ENCODE measurements around the gene CPZ. TPM values are rescaled to one million over a fixed set of nuclear protein-coding genes. Genes with fewer than 3 reads are reported as not detected.

The CPZ gene
- total RNA-seq, 1 donor from 2014 or later, result not detected

DNA sequence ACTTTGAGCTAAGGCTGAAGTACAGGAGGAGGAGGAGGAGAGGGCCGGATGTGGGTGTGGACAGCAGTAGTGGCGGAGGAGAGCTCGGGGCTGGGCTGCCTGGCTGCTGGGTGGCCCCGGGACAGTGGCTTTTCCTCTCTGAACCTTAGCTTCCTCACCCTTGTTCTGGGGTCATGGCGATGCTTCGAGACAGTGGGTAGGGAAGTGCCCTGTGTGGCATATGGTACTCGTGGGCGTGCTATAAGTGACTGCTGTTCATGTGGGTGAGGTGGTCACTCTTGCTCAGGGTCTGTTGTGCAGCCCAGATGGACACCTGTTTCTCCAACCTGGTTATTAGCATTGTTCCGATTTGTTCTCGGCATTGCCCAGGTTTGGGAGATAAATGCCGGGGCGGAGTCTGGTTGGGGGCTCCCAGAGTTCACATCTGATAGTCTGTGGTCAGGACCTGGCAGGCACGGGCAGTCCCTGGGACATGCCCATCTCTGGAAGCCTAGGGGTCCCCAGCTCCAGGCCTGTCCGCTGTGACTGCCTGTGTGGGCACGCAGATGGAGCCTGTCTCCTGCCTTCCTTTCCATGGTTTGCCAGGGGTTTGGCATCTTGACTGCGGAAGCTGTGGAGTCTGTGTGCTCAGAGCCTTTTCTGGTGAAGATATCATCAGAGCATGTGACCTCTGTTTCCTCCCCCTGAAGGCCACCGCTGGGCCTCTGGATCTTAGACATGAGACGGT lies 4.9 kb upstream of the CPZ start:
- intact Hi-C loops (cut with micrococcal nuclease), result no loop called here
- H3K9me3 Mint-ChIP-seq, result no peaks in the 10 kb centered on the region
- H3K36me3 Mint-ChIP-seq (ENCODE audit: low read depth), result no peaks in the 10 kb centered on the region
- no peak for DNase-seq (ENCODE audit: low spot score)
- H3K4me3 Mint-ChIP-seq (ENCODE audit: low read depth), result no peak overlapping the region
- no peaks in the 10 kb centered on the region for H3K4me1 Mint-ChIP-seq (ENCODE audit: low read depth)
- H3K27me3 Mint-ChIP-seq (ENCODE audit: low read depth), result peaks cover 6% of the 10 kb centered on the region
- H3K27ac Mint-ChIP-seq, result no peak overlapping the region

DNA sequence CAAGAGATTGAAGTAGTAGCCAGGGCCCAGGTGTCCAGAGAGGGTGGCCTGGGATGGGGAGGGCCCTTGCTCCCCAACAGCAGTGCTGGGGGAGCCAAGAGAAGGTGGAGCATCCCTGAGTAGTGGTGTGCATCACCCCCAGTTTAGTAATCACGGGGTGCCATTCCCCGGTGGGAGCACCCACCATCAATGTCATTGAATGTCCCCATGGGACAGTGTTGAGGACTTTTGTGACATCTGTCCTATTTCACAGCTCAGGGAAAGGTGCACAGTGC lies 4.4 kb upstream of the CPZ start:
- intact Hi-C loops (cut with micrococcal nuclease), result no loop called here
- Mint-ChIP-seq H3K27ac (no peak overlapping the region), H3K9me3 (no peaks in the 10 kb centered on the region), H3K4me3 (ENCODE audit: low read depth) (no peak overlapping the region), H3K27me3 (ENCODE audit: low read depth) (peaks cover 8% of the 10 kb centered on the region), H3K36me3 (ENCODE audit: low read depth) (no peaks in the 10 kb centered on the region), H3K4me1 (ENCODE audit: low read depth) (no peaks in the 10 kb centered on the region)
- no peak for DNase-seq (ENCODE audit: low spot score)

DNA sequence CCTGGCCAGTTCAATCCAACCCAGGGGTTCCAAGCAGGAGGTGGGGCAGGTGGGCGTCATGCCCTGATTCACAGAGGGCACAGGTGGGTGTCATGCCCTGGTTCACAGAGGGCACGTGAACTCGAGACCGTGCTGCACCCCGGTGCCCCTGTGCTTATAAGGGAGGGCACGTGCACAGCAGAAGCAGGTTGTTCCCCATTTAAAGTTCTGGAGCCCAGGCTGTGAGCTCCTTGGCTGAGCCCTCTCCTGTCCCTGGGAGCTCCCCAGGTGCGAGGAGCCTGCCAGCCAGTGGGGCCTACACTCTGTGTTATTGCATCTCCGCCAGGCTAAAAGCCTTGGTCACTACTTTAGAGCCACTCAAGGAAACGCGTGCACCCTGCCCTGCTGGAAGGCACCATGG lies 3.2 kb upstream of the CPZ start:
- H3K36me3 Mint-ChIP-seq (ENCODE audit: low read depth), result no peaks in the 10 kb centered on the region
- DNase-seq (ENCODE audit: low spot score), result no peak
- no peaks in the 10 kb centered on the region for H3K4me1 Mint-ChIP-seq (ENCODE audit: low read depth)
- no peak overlapping the region for H3K27ac Mint-ChIP-seq
- H3K4me3 Mint-ChIP-seq (ENCODE audit: low read depth), result no peak overlapping the region
- intact Hi-C loops (cut with micrococcal nuclease), result no loop called here
- H3K27me3 Mint-ChIP-seq (ENCODE audit: low read depth), result peaks cover 16% of the 10 kb centered on the region
- no peaks in the 10 kb centered on the region for H3K9me3 Mint-ChIP-seq

DNA sequence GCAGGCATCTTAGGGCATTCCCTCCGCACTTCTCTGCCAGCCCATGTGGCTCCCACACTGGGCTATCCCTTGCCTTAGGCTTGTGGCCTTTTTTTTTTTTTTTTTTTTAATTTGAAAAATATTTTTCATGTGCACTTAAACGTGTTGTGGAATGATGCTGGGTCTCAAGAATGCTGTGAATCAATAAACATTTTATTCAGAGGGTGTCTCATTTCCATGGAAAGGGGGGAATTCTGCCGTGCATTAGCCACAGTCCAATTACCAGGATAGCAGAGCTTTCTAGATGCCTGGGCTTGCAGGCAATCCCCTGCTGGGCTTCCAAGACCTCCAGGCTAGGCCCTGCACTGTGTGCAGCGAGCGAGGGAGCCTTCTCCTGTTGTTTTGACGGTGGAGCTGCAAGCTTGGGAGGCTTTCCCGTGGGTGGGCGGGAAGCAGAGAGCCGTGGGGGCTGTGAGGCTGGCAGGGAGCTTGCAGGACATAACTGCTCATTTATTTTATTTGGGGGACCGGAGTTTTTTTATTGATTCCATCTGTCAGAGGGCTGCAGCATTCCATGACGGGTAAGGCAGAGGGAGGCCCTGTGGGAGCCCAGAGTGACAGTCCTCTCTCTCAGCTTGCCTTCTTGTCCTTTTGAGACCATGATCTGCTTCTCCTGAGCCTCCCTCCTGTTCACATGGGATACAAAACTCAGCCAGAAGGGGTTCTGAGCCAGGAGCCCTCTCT lies 2.6 kb upstream of the CPZ start:
- Mint-ChIP-seq H3K36me3 (ENCODE audit: low read depth) (no peaks in the 10 kb centered on the region), H3K4me1 (ENCODE audit: low read depth) (no peaks in the 10 kb centered on the region), H3K27ac (no peak overlapping the region), H3K27me3 (ENCODE audit: low read depth) (peaks cover 17% of the 10 kb centered on the region), H3K9me3 (no peaks in the 10 kb centered on the region), H3K4me3 (ENCODE audit: low read depth) (no peak overlapping the region)
- intact Hi-C loops (cut with micrococcal nuclease), result no loop called here
- DNase-seq (ENCODE audit: low spot score), result no peak

DNA sequence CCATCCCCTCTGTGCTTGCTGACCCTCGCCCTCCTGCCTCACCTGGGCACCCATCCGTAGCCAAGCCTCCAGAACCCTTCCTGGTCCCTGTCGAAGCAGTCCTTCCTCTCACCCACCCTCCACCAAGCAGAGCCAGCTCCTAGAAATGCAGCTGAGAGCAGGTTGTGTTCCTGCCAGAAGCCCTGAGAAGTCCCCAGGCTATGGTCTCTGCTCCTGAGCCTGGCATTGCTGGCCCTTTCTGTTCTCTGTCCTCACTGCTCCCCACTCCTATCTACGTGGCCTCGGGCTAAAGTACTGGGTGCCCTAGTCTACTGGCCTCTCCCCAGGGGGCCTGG lies 2.1 kb upstream of the CPZ start:
- Mint-ChIP-seq H3K4me3 (ENCODE audit: low read depth) (no peak overlapping the region), H3K27me3 (ENCODE audit: low read depth) (peaks cover 17% of the 10 kb centered on the region), H3K4me1 (ENCODE audit: low read depth) (no peaks in the 10 kb centered on the region), H3K9me3 (no peaks in the 10 kb centered on the region), H3K27ac (no peak overlapping the region), H3K36me3 (ENCODE audit: low read depth) (no peaks in the 10 kb centered on the region)
- intact Hi-C loops (cut with micrococcal nuclease), result no loop called here
- DNase-seq (ENCODE audit: low spot score), result no peak

DNA sequence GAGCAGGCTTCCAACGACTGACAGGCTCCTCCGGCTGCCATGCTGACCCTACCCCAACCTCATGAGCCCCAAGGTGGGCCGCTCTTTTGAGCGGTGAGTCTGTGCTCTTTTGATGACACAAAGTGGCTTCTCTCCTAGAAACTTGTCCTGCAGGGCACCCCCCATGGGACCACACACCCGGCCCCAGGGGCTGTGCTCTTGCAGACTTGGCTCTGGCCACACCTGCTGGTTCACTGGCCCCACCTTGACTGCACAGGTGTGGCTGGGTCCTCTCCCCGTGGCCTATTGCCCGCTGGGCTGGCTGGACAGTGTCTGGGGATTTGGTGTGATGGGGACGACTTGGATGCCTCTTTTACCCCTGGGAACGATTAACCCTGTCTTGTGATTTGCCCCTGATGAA lies 1.5 kb upstream of the CPZ start:
- no peak for DNase-seq (ENCODE audit: low spot score)
- Mint-ChIP-seq H3K36me3 (ENCODE audit: low read depth) (no peaks in the 10 kb centered on the region), H3K27me3 (ENCODE audit: low read depth) (peaks cover 17% of the 10 kb centered on the region), H3K27ac (no peak overlapping the region), H3K4me3 (ENCODE audit: low read depth) (no peak overlapping the region), H3K9me3 (no peaks in the 10 kb centered on the region), H3K4me1 (ENCODE audit: low read depth) (no peaks in the 10 kb centered on the region)
- intact Hi-C loops (cut with micrococcal nuclease), result no loop called here

DNA sequence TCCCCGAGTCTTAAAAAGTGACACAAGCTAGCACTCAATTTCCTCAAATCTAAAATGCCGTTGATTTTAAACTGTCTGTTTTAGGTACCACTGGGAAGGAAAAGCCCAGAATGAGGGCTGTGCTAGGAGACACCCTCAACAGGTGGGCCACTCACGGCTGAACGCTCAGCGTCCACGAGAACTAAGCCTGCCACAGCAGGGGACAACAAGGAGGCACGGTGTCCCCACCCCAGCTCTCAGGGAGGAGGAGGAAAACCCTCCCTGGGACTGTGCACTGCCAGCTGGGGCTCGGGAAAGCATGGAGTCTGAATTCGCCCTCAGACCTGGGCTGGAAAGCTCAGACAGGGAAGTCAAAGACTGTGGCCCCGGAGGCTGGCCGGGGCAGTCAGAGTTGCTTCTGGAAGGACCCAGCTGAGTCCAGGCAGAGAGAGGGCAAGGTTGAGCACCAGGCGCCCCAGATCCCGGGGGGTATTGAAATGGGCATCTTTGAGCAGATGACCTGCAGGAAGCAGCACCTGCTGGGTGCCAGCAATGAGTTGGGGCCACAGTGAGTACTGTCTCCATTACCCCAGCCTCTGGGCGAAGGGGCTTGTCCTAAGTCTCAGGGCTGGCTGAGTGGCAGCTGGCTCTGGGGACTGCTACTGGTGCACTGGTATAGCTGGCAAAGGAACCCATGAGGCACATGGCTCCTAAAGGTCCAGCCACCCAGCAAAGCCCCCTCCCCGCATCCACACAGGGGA lies 769 bp upstream of the CPZ start:
- no peak for DNase-seq (ENCODE audit: low spot score)
- H3K36me3 Mint-ChIP-seq (ENCODE audit: low read depth), result no peaks in the 10 kb centered on the region
- H3K4me1 Mint-ChIP-seq (ENCODE audit: low read depth), result no peaks in the 10 kb centered on the region
- peaks cover 17% of the 10 kb centered on the region for H3K27me3 Mint-ChIP-seq (ENCODE audit: low read depth)
- H3K9me3 Mint-ChIP-seq, result no peaks in the 10 kb centered on the region
- no peak overlapping the region for H3K4me3 Mint-ChIP-seq (ENCODE audit: low read depth)
- intact Hi-C loops (cut with micrococcal nuclease), result no loop called here
- H3K27ac Mint-ChIP-seq, result no peak overlapping the region

DNA sequence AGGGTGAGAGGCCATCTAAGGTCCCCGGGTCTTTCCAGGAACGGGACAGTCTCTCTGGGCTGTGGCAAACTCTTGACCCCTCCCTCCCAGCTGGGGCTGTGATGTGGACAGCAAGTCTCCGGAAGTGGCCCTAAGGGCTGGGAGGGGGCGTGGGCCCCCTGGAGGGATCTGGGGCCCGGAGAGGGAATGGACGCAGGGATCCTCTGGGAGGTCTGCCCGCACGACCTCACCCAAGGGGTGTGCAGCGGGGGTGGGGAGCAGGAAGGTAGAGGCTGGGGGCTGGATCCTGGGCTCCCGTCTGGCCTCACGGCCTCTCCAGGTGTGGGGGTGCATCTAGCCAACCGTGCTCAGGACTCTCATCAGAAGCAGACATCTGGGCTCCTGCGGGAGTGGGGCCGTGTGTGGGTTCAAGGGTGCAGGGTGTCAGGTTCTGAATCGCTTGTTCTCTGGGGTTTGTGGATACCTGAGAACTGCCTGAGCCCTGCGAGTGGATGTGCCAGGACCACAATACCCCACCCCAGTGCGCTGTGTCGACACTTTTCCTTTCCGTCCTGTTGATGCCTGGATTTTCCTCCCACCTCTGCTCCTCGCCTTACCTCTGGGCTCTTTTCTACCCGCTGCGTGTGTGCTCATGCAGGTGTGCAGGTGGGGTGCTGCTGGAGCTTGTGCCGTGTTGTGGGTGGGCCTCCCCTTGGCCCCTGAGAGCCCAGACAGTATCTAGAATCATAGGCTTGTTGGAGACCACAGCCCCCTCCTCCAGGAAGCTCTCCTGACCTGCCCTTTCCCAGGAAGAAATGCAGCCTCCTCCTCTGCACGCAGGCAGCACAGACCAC lies 915 bp downstream of the CPZ start:
- H3K4me1 Mint-ChIP-seq (ENCODE audit: low read depth), result no peaks in the 10 kb centered on the region
- intact Hi-C loops (cut with micrococcal nuclease), result loop anchor here (1.0 kb wide), 1 partner anchor 351 kb away; no protein-coding TSS in a partner anchor
- H3K9me3 Mint-ChIP-seq, result no peaks in the 10 kb centered on the region
- H3K27ac Mint-ChIP-seq, result no peak overlapping the region
- peaks cover 17% of the 10 kb centered on the region for H3K27me3 Mint-ChIP-seq (ENCODE audit: low read depth)
- no peaks in the 10 kb centered on the region for H3K36me3 Mint-ChIP-seq (ENCODE audit: low read depth)
- no peak overlapping the region for H3K4me3 Mint-ChIP-seq (ENCODE audit: low read depth)
- no peak for DNase-seq (ENCODE audit: low spot score)

DNA sequence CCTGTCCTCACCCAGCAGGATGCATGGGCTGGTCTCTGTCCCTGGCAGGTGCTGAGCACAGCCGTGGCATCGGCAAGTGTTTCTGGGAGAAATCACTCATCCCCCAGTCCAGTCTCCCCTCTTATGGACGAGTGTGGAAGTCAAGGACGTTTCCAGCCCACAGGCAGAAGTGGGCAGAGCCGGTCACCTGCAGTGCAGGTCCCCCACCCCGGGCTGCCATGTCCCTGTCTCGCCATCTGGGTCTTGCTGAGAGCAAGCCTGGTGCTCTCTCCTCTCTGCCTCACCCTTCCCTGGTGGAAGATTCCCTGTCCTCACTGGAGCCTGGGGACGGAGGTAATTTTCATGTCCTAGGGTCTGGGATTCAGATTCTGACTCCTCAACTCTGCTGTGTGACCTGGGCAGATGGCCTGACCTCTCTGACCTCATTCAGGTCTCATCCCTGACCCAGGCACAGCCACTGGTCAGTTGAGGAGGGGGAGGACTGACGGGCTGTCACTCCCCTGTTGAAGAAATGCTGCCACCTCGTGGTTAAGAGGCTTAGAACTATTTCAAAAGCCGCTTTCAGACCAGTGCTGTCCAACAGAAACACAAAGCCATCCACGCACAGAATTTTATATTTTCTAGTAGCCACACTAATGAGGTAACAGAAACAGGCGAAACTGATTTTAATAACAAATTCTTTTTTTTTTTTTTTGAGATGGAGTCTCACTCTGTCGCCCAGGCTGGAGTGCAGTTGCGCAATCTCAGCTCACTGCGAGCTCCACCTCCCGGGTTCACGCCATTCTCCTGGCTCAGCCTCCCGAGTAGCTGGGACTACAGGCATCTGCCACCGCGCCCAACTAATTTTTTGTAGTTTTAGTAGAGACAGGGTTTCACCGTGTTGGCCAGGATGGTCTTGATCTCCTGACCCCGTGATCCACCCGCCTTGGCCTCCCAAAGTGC lies 1.8 kb downstream of the CPZ start:
- no peaks in the 10 kb centered on the region for H3K36me3 Mint-ChIP-seq (ENCODE audit: low read depth)
- H3K27me3 Mint-ChIP-seq (ENCODE audit: low read depth), result peaks cover 17% of the 10 kb centered on the region
- no peak for DNase-seq (ENCODE audit: low spot score)
- no peak overlapping the region for H3K27ac Mint-ChIP-seq
- no peaks in the 10 kb centered on the region for H3K9me3 Mint-ChIP-seq
- no peak overlapping the region for H3K4me3 Mint-ChIP-seq (ENCODE audit: low read depth)
- no peaks in the 10 kb centered on the region for H3K4me1 Mint-ChIP-seq (ENCODE audit: low read depth)
- intact Hi-C loops (cut with micrococcal nuclease), result loop anchor here (1.0 kb wide), 1 partner anchor 352 kb away; no protein-coding TSS in a partner anchor

DNA sequence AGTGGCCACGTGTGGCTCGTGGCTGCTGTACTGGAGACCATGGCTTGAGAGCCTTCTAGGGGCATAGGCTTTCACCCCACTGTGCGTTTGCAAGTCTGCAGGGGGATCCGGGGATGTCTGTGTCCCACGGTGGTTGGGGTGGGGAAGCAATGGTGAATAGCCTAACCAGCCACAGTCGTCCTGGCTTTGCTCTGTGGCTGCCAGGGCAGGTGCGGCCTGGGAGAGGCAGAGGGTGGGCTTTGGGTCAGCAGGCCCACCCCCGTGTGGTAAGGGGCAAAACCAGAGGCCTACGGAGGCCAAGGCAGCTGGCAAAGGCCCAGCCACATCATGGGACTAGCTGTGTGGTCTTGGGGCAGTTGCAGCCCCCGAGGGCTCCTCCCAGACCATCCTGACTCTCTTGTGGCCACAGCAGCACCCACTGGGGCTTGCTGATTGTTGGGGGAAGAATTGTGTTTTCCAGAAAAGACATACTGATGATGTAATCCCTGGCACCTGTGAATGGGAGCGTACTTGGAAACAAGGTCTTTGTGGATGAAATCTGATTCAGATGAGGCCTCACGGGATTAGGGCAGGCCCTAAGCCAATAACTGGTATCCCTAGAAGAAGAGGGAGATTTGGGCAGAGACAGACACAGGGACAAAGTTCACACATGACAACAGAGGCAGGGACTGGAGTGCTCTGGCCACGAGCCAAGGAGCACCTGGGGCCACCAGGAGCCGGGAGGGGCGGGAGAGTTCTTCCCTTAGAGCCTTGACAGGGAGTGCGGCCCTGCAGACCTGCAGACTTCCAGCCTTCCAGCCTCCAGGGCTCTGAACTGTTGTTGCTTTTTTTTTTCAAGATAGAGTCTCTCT lies 2.9 kb downstream of the CPZ start:
- Mint-ChIP-seq H3K4me1 (ENCODE audit: low read depth) (no peaks in the 10 kb centered on the region), H3K36me3 (ENCODE audit: low read depth) (no peaks in the 10 kb centered on the region), H3K27me3 (ENCODE audit: low read depth) (peaks cover 17% of the 10 kb centered on the region), H3K4me3 (ENCODE audit: low read depth) (no peak overlapping the region), H3K27ac (no peak overlapping the region), H3K9me3 (no peaks in the 10 kb centered on the region)
- no peak for DNase-seq (ENCODE audit: low spot score)
- intact Hi-C loops (cut with micrococcal nuclease), result no loop called here

DNA sequence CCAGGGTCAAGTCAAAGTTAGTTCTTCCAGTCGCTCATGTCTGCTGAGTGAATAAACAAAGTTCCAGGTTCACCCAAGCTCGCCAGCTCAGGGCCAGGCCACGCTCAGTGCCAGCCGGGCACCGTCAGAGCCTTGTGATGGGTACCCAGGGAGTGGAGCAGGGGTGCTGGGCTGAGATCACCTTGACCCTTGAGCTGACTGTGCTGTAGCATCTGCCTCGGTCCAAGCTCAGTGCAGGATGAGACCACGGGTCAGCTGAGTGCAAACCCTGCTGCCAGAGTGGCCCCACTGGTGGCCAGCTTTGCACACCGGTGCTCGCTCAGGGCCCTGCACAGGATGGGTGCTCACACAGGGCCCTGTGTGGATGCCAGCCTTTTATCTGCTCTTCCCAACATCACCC lies 4.3 kb downstream of the CPZ start:
- Mint-ChIP-seq H3K36me3 (ENCODE audit: low read depth) (no peaks in the 10 kb centered on the region), H3K4me3 (ENCODE audit: low read depth) (no peak overlapping the region), H3K4me1 (ENCODE audit: low read depth) (no peaks in the 10 kb centered on the region), H3K27ac (no peak overlapping the region), H3K27me3 (ENCODE audit: low read depth) (peaks cover 11% of the 10 kb centered on the region), H3K9me3 (no peaks in the 10 kb centered on the region)
- no peak for DNase-seq (ENCODE audit: low spot score)
- intact Hi-C loops (cut with micrococcal nuclease), result no loop called here

Data from activated T-helper 2 cell treated with anti-CD3 and anti-CD28 coated beads, Interferon-gamma antibody, Interleukin-2, Interleukin-4, amounts not matched to agents 10 μg/mL and 5 μg/mL and 100 μg/mL, durations not matched to agents 14 hours and 24 hours and 36 hours (primary cell).